DOHH2 (cell line): ENCODE data around the gene IRAK1BP1.

ENCODE experiments used
- H3F3A ChIP-seq: fragments of 200-600 bp; sonication (generic), shearing (Covaris generic); 2 replicates; pipeline ENCODE4 v1.6.0; 2016; ENCODE audit warnings: antibody characterized with exemption, mild to moderate bottlenecking; ENCODE audit not compliant: control insufficient read depth, insufficient read depth
- H3K27ac ChIP-seq: fragments of 200-600 bp; sonication (generic); 2 replicates; pipeline ENCODE4 v1.5.1; 2014; ENCODE audit warnings: low read depth, mild to moderate bottlenecking, low read length, moderate library complexity
- H3K27me3 ChIP-seq: fragments of 200-600 bp; sonication (generic); 2 replicates; pipeline ENCODE4 v1.6.1; 2014; ENCODE audit warnings: mild to moderate bottlenecking, low read length, mixed read lengths; ENCODE audit not compliant: control insufficient read depth
- H3K36me3 ChIP-seq: fragments of 200-600 bp; sonication (generic); 2 replicates; pipeline ENCODE4 v1.6.1; 2014; ENCODE audit warnings: mild to moderate bottlenecking, low read length, moderate library complexity, mixed read lengths; ENCODE audit not compliant: control insufficient read depth
- H3K4me1 ChIP-seq: fragments of 200-600 bp; sonication (generic); 2 replicates; pipeline ENCODE4 v1.6.1; 2014; ENCODE audit warnings: mild to moderate bottlenecking, low read length, mixed read lengths; ENCODE audit not compliant: control insufficient read depth
- H3K4me2 ChIP-seq: fragments of 200-600 bp; sonication (generic); 2 replicates; pipeline ENCODE4 v1.6.0; 2014; ENCODE audit warnings: mild to moderate bottlenecking, low read length, moderate library complexity
- H3K4me3 ChIP-seq: fragments of 200-600 bp; sonication (generic); 2 replicates; pipeline ENCODE4 v1.5.1; 2014; ENCODE audit warnings: mild to moderate bottlenecking, low read length, mixed read lengths
- H3K79me2 ChIP-seq: fragments of 200-600 bp; sonication (generic); 2 replicates; pipeline ENCODE4 v1.6.1; 2014; ENCODE audit warnings: mild to moderate bottlenecking, low read length, mixed read lengths; ENCODE audit not compliant: control insufficient read depth
- H3K9me2 ChIP-seq: fragments of 200-600 bp; sonication (generic); replicated peaks from 2 replicates; pipeline ENCODE4 v1.6.1; 2014; ENCODE audit warnings: mild to moderate bottlenecking, low read length, mixed read lengths; ENCODE audit not compliant: control insufficient read depth
- H3K9me3 ChIP-seq: fragments of 200-600 bp; sonication (generic); 2 replicates; pipeline ENCODE4 v1.6.1; 2014; ENCODE audit warnings: antibody characterized with exemption, low read length, mixed read lengths; ENCODE audit not compliant: control insufficient read depth, insufficient read depth
- H4K20me1 ChIP-seq: fragments of 200-600 bp; sonication (generic); 2 replicates; pipeline ENCODE4 v1.6.0; 2014; ENCODE audit warnings: low read depth, mild to moderate bottlenecking, antibody characterized with exemption, low read length, moderate library complexity; ENCODE audit not compliant: control insufficient read depth, insufficient read depth
- CTCF ChIP-seq: fragments of 200-600 bp; sonication (generic); IDR thresholded peaks from one replicate; pipeline ENCODE4 v1.5.1; 2014; ENCODE audit warnings: antibody characterized with exemption, mild to moderate bottlenecking, low read depth, low read length; ENCODE audit not compliant: poor library complexity, severe bottlenecking
- EZH2phosphoT487 ChIP-seq: fragments of 200-600 bp; sonication (generic); IDR thresholded peaks from 2 replicates; pipeline ENCODE4 v1.6.1; 2017; ENCODE audit warnings: borderline replicate concordance, mild to moderate bottlenecking, antibody characterized with exemption, low read length, moderate library complexity, mixed read lengths

The IRAK1BP1 gene

GRCh38 chr6:78844899-78845298, 22.5 kb upstream of the IRAK1BP1 start:
- H3K9me3 ChIP-seq = no peaks in the 10 kb centered on the region
- H3K9me2 ChIP-seq = no peaks in the 10 kb centered on the region
- TF ChIP-seq EZH2phosphoT487 (no peak), CTCF (no peak)
- H3K27ac ChIP-seq = no peak overlapping the region
- no peaks in the 10 kb centered on the region for H3K4me1 ChIP-seq
- H4K20me1 ChIP-seq = no peaks in the 10 kb centered on the region
- no peak overlapping the region for H3K4me2 ChIP-seq
- H3K27me3 ChIP-seq = no peaks in the 10 kb centered on the region
- H3K79me2 ChIP-seq = no peaks in the 10 kb centered on the region
- H3K4me3 ChIP-seq = no peak overlapping the region
- H3F3A ChIP-seq = no peaks in the 10 kb centered on the region
- no peaks in the 10 kb centered on the region for H3K36me3 ChIP-seq

DNA sequence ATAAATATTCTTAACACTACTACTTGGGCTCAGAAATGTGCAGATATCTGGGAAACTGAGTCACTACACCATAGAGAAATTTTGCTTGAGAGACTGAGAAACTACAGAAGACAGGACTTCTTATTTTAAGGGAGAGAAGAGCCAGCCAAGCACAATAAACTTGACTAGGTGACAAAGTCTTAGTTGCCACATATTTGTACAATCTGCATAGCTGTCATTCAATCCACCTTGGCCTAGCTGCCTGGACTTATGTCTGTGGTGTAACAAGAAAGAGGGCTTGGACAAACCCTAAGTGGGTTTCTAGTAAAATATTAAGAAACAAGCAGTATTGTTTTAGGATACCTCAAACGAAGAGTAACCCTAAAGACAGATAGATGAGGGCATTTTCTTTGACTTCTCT, 21.8 kb upstream of the IRAK1BP1 start:
- Histone ChIP-seq H3K9me3 (no peaks in the 10 kb centered on the region), H3K79me2 (no peaks in the 10 kb centered on the region), H3K36me3 (peaks cover 6% of the 10 kb centered on the region; the same call in 1 of the 2 replicates), H3K27ac (no peak overlapping the region), H3K9me2 (no peaks in the 10 kb centered on the region), H3K4me1 (no peaks in the 10 kb centered on the region), H3K27me3 (no peaks in the 10 kb centered on the region), H3K4me2 (no peak overlapping the region), H3K4me3 (no peak overlapping the region), H4K20me1 (no peaks in the 10 kb centered on the region), H3F3A (no peaks in the 10 kb centered on the region)
- TF ChIP-seq CTCF (no peak), EZH2phosphoT487 (no peak)

- Histone ChIP-seq H3K4me1 (no peaks in the 10 kb centered on the region), H3K36me3 (peaks cover 7% of the 10 kb centered on the region; the same call in 1 of the 2 replicates), H3K79me2 (no peaks in the 10 kb centered on the region), H3K27me3 (no peaks in the 10 kb centered on the region), H4K20me1 (no peaks in the 10 kb centered on the region), H3K9me2 (no peaks in the 10 kb centered on the region), H3K4me2 (no peak overlapping the region), H3K4me3 (no peak overlapping the region), H3K27ac (no peak overlapping the region), H3K9me3 (no peaks in the 10 kb centered on the region), H3F3A (no peaks in the 10 kb centered on the region)
- no peak for TF ChIP-seq CTCF
- no peak for TF ChIP-seq EZH2phosphoT487
Observed at GRCh38 chr6:78850621-78851020, 16.7 kb upstream of the IRAK1BP1 start.
